ENCODE data around the gene RNF151.
"Not testable (repeated sequence)": the region's sequence is repeated elsewhere in the genome, so short reads cannot be mapped to it uniquely, and the experiment has no call there.

Gene RNF151

GRCh38 chr16:2004795-2005517 is 38.3 kb downstream of the RNF151 start:
- no peak overlapping the region for H3K4me3 Mint-ChIP-seq

DNA sequence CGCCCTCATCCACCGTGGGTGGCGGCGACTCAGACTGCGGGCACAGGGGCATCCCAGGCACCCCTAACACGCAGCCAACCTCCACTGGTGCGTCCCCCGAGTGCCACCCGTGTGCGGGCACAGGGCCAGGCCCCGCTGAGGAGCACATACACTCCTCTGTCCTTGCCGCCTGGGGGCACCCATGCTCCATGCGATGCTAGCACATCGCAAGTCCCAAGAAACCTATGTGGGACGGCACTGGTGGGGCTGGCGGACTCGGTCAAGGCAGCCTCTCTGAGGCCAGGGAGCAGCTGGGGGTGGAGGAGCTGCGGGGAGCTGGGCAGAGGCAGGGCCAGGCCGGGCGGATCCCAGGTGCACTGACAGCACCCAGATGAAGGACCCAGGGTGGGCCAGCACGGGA is 39.0 kb downstream of the RNF151 start:
- no peaks in the 10 kb centered on the region for H3K9me3 Mint-ChIP-seq
- H3K36me3 Mint-ChIP-seq: peaks cover 6% of the 10 kb centered on the region
- H3K4me1 Mint-ChIP-seq: peaks cover 36% of the 10 kb centered on the region
- no peak overlapping the region for H3K4me3 Mint-ChIP-seq
- no peaks in the 10 kb centered on the region for H3K27me3 Mint-ChIP-seq
- DNase-seq (ENCODE audit: low spot score in 2 of 2) (no peak), ATAC-seq (ENCODE audit: low read depth) (no peak)
- H3K27ac Mint-ChIP-seq: no peak overlapping the region

More at GRCh38 chr16:2004795-2005517, 38.3 kb downstream of the RNF151 start:
- DNase-seq (ENCODE audit: low spot score in 2 of 2) (no peak), ATAC-seq (ENCODE audit: low read depth) (no peak)
- H3K36me3 Mint-ChIP-seq: peaks cover 7% of the 10 kb centered on the region
- H3K27ac Mint-ChIP-seq: no peak overlapping the region
- no peaks in the 10 kb centered on the region for H3K27me3 Mint-ChIP-seq
- H3K4me1 Mint-ChIP-seq: peaks cover 33% of the 10 kb centered on the region
- H3K9me3 Mint-ChIP-seq: no peaks in the 10 kb centered on the region

- Mint-ChIP-seq H3K27me3 (no peaks in the 10 kb centered on the region), H3K27ac (peak overlapping the region; percentile 1), H3K36me3 (peaks cover 2% of the 10 kb centered on the region), H3K4me1 (peaks cover 36% of the 10 kb centered on the region), H3K9me3 (no peaks in the 10 kb centered on the region), H3K4me3 (no peak overlapping the region)
- no peak for ATAC-seq (ENCODE audit: low read depth)
- DNase-seq (ENCODE audit: low spot score in 2 of 2): no peak
Observed at GRCh38 chr16:2006317-2006716, 39.7 kb downstream of the RNF151 start.

DNA sequence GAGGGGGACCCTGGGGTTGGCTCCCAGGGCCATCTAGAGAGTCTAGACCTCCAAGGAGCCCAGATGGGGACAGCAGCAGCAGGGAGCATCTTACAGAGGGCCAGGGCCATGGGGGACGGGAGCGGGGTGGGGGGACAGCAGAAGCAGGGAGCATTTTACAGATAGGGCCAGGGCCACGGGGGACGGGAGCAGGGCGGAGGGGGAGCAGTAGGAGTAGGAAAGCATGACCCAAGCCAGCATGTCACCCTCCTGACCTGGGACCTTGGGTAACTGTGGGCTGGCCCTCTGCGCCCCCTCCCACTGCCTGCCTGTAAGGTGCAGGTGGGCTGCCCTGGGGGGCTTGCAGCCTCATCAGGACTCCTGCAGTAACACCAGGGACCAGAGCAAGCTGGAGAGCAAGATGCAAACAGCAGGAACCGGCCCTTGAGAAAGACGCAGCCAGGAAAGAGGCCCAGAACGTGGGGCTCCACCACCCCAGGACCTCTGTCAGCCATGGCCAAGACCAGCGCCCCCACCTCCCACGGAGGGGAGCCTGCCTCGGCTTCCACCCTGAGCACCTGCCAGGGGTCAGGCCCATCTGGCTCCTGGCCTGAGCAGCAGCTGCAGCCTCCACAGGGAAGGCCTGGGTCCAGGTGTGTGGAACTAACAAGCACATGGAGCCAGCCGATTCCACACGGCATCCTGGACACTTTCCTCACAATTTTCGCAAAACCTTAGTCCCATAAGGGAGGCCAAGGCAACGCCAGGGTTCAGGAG is 40.6 kb downstream of the RNF151 start:
- H3K4me1 Mint-ChIP-seq: peaks cover 36% of the 10 kb centered on the region
- ATAC-seq (ENCODE audit: low read depth) (no peak), DNase-seq (ENCODE audit: low spot score in 2 of 2) (no peak)
- peak overlapping the region; percentile 71 for H3K4me3 Mint-ChIP-seq
- H3K27ac Mint-ChIP-seq: peak overlapping the region; percentile 1
- H3K27me3 Mint-ChIP-seq: no peaks in the 10 kb centered on the region
- no peaks in the 10 kb centered on the region for H3K36me3 Mint-ChIP-seq
- H3K9me3 Mint-ChIP-seq: no peaks in the 10 kb centered on the region

DNA sequence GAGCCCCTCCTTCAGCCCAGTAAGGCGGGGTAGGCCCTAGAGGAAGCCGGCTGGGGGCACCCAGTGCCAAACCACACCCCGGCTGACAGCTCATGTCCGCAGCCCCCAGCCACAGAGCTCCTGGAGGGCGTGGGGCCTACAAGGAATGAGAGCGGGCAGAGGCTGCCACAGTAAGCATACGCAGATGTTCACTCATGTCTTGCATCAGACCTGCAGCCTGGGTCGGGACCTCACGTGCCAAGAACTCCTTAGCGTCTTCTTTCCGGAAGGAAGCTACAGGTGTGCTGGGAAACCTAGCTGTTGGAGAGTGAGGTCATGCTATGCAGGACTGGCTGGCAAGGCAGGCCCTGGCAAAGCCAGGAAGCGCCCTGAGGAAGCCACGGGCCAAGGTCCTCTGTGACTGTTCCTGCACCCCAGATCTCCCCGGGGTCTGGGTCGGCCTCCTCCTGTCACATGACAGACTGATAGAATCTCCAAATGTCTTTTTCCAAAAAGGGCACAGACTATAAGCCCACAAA is 41.4 kb downstream of the RNF151 start:
- no peak for ATAC-seq (ENCODE audit: low read depth)
- no peaks in the 10 kb centered on the region for H3K36me3 Mint-ChIP-seq
- no peak for DNase-seq (ENCODE audit: low spot score in 2 of 2)
- H3K4me3 Mint-ChIP-seq: peak overlapping the region; percentile 71
- H3K9me3 Mint-ChIP-seq: no peaks in the 10 kb centered on the region
- peak overlapping the region; percentile 26 for H3K27ac Mint-ChIP-seq
- H3K27me3 Mint-ChIP-seq: no peaks in the 10 kb centered on the region
- peaks cover 36% of the 10 kb centered on the region for H3K4me1 Mint-ChIP-seq

DNA sequence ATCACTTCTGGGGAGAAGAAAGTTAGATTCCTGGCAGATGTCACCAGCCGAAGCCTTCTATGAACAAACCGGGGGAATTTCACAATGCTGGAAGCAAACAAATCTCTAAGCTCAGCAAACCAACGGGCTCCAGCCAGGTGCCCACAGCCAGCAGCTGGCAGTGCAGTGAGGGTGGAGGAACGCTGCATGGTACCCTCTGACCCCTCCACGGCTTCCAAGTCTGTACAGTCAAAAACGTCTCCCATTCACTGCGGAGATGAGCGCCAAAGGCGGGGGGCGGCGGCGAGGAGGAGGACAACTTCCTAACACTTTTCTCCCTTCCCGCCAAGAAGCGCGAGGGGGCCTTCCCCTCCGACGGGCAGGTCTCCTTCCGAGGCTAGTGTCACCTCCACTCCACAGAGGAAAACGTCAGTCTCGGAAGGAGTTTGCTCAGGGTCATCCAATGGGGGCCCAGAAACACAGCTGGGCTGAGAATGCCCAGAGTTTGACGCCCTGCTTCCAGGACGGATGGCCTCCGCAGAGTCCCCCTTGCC is 42.0 kb downstream of the RNF151 start:
- no peaks in the 10 kb centered on the region for H3K27me3 Mint-ChIP-seq
- no peak for DNase-seq (ENCODE audit: low spot score in 2 of 2)
- peak overlapping the region; percentile 26 for H3K27ac Mint-ChIP-seq

DNA sequence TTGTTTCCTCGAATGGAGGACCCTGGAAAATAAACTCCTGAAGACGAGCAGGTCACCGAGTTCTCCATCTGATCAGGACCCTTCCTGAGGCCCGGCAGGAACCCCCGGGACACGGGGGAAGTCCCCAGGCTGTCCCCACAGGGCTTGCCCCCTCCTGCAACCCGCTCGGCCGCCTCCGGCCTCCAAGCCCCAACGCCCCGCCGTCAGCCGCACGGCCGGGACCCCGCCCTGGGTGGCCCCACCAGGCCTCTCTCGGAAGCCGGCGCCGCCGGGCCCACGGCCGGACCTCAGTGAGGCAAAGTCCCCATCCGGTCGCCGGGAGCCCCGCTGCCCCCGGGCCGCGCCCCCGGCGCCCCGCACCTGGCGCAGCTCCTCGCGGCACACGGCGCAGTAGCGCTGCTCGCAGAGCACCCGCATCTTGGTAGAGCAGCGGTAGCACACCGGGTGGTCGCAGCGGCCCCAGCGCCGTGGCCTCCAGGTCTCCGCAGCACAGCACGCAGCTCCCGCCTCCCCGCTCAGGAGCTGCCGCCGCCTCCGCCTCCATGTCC is 42.6 kb downstream of the RNF151 start:
- Mint-ChIP-seq H3K27ac (no peak overlapping the region), H3K36me3 (no peaks in the 10 kb centered on the region), H3K4me3 (peak overlapping the region; percentile 71), H3K4me1 (peaks cover 33% of the 10 kb centered on the region), H3K9me3 (no peaks in the 10 kb centered on the region), H3K27me3 (no peaks in the 10 kb centered on the region)
- peak; percentile 46 for ATAC-seq (ENCODE audit: low read depth)
- DNase-seq (ENCODE audit: low spot score in 2 of 2): no peak

More for the DNA sequence above, 42.0 kb downstream of the RNF151 start:
- Mint-ChIP-seq H3K4me3 (peak overlapping the region; percentile 71), H3K4me1 (peaks cover 36% of the 10 kb centered on the region), H3K36me3 (no peaks in the 10 kb centered on the region), H3K9me3 (no peaks in the 10 kb centered on the region)
- ATAC-seq (ENCODE audit: low read depth): no peak

DNA sequence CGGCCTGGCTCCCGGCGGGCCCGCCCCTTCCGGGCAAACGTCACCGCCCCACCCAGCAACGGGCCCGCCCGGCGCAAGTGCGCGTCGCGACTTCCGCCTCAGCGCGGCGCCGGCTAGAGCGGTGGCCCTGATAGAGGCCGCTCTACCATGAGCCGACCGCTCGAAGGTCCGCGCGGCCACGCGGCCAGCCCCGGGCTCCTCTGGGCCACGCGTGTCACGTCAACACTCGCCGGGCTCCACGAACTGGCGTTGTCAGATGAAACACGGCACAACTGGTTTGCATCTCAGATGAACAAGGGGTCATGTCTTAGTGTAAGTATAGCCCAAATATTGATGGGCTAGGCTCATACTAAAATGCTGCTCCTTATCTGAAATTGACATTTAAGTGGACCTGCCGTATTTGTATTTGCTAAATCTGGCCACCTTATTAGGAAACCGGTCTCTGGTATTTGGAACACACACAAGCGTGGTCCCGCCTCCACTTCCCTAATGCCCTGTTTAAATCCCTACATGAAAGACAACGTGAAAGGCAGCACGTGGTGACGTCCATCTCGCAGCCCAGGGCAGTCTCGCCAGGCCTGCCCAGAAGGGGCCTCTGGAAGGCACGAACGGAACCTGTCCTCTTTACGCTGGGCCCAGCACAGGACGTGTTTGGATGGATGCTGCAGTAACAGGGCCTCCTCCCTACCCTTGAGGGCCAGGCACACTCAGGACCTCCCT is 43.3 kb downstream of the RNF151 start, which contains the start of gene ZNF598:
ZNF598 (minus strand) TSS at position 31 of the 720 bp plus-strand sequence.
- no peaks in the 10 kb centered on the region for H3K9me3 Mint-ChIP-seq
- DNase-seq (ENCODE audit: low spot score in 2 of 2) (peak; percentile 69 to 77), ATAC-seq (ENCODE audit: low read depth) (peak; percentile 97)
- H3K36me3 Mint-ChIP-seq: no peaks in the 10 kb centered on the region
- peak within 1 kb of the TSS; percentile 91 for H3K4me3 Mint-ChIP-seq
- H3K27me3 Mint-ChIP-seq: no peaks in the 10 kb centered on the region
- peak within 1 kb of the TSS; percentile 92 for H3K27ac Mint-ChIP-seq
- peaks cover 32% of the 10 kb centered on the region for H3K4me1 Mint-ChIP-seq

DNA sequence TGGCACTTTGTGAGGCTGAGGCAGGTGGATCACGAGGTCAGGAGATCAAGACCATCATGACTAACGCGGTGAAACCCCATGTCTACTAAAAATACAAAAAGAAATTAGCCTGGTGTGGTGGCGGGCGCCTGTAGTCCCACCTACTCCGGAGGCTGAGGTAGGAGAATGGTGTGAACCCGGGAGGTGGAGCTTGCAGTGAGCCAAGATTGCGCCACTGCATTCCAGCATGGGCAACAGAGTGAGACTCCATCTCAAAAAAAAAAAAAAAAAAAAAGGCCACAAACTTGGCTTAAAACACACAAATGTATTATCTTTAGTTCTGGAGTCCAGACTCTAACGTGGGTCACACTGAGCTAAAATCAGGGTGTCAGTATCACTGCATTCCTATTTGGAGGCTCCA is 45.1 kb downstream of the RNF151 start:
- H3K4me1 Mint-ChIP-seq: peaks cover 20% of the 10 kb centered on the region
- DNase-seq (ENCODE audit: low spot score in 2 of 2); H3K9me3 Mint-ChIP-seq; H3K4me3 Mint-ChIP-seq; ATAC-seq (ENCODE audit: low read depth); H3K36me3 Mint-ChIP-seq; H3K27ac Mint-ChIP-seq; H3K27me3 Mint-ChIP-seq: not testable (repeated sequence)

- ATAC-seq (ENCODE audit: low read depth): no peak
- no peak overlapping the region for H3K27ac Mint-ChIP-seq
- no peak for DNase-seq (ENCODE audit: low spot score in 2 of 2)
- peaks cover 1% of the 10 kb centered on the region for H3K27me3 Mint-ChIP-seq
- no peaks in the 10 kb centered on the region for H3K36me3 Mint-ChIP-seq
- H3K4me3 Mint-ChIP-seq: no peak overlapping the region
- peaks cover 7% of the 10 kb centered on the region for H3K4me1 Mint-ChIP-seq
- H3K9me3 Mint-ChIP-seq: no peaks in the 10 kb centered on the region
Observed at GRCh38 chr16:2013527-2013926, 46.9 kb downstream of the RNF151 start.

GRCh38 chr16:2015117-2015946 is 48.7 kb downstream of the RNF151 start:
- ATAC-seq (ENCODE audit: low read depth) (no peak), DNase-seq (ENCODE audit: low spot score in 2 of 2) (no peak)
- Mint-ChIP-seq H3K36me3 (no peaks in the 10 kb centered on the region), H3K27me3 (peaks cover 4% of the 10 kb centered on the region), H3K4me1 (no peaks in the 10 kb centered on the region), H3K9me3 (no peaks in the 10 kb centered on the region), H3K27ac (no peak overlapping the region), H3K4me3 (no peak overlapping the region)

DNA sequence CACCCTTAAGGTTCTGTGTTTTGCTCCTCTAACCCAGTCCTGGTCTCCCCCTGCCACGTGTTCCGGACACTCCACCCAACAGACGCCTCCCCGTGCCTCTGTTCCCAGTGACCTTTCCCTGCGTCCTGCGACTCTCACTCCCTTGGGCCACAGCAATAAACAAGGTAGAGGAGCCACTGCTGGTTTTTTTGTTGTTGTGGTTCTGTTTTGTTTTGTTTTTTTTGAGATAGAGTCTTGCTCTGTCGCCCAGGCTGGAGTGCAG is 49.2 kb downstream of the RNF151 start:
- H3K9me3 Mint-ChIP-seq: no peaks in the 10 kb centered on the region
- no peak for ATAC-seq (ENCODE audit: low read depth)
- no peak for DNase-seq (ENCODE audit: low spot score in 2 of 2)
- H3K36me3 Mint-ChIP-seq: no peaks in the 10 kb centered on the region
- no peak overlapping the region for H3K27ac Mint-ChIP-seq
- H3K27me3 Mint-ChIP-seq: peaks cover 5% of the 10 kb centered on the region
- no peaks in the 10 kb centered on the region for H3K4me1 Mint-ChIP-seq
- H3K4me3 Mint-ChIP-seq: no peak overlapping the region

DNA sequence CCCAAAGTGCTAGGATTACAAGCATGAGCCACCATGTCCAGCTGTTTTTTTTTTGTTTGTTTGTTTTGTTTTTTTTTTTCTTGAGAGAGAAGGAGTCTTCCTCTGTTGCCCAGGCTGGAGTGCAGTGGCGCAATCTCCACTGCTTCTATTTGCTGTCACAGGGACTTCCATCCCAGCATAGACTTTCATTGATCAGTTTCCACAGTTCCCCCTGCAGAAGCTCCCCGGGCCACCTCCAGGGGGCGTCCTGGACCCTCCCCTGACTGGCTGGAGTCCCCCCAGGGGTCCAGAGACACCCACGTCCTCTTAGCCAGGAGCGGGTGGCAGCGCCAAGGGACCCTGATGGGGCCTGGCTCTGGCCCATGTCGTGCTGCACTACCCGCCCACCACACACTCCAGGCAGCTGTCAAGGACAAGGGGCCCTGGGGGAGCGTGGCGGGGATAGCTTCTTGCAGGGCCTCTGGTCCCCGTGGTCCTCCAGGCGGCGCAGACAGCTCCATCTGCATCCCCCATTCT is 49.8 kb downstream of the RNF151 start:
- ATAC-seq (ENCODE audit: low read depth): no peak
- no peaks in the 10 kb centered on the region for H3K9me3 Mint-ChIP-seq
- no peak for DNase-seq (ENCODE audit: low spot score in 2 of 2)
- H3K27me3 Mint-ChIP-seq: peaks cover 7% of the 10 kb centered on the region
- H3K36me3 Mint-ChIP-seq: no peaks in the 10 kb centered on the region
- no peak overlapping the region for H3K4me3 Mint-ChIP-seq
- H3K27ac Mint-ChIP-seq: no peak overlapping the region
- H3K4me1 Mint-ChIP-seq: no peaks in the 10 kb centered on the region

All from memory B cell (primary cell).